ENCODE results near the gene ST8SIA6. TPM values are rescaled to one million over a fixed set of nuclear protein-coding genes. Genes with fewer than 3 reads are reported as not detected.

The ST8SIA6 gene
- total and polyA plus RNA-seq, 9 of the 15 experiments (the other 6 are each of a cell fraction or from before 2014, with no cell fraction given) = 0.69 to 6.7 (median 5.0) TPM

DNA sequence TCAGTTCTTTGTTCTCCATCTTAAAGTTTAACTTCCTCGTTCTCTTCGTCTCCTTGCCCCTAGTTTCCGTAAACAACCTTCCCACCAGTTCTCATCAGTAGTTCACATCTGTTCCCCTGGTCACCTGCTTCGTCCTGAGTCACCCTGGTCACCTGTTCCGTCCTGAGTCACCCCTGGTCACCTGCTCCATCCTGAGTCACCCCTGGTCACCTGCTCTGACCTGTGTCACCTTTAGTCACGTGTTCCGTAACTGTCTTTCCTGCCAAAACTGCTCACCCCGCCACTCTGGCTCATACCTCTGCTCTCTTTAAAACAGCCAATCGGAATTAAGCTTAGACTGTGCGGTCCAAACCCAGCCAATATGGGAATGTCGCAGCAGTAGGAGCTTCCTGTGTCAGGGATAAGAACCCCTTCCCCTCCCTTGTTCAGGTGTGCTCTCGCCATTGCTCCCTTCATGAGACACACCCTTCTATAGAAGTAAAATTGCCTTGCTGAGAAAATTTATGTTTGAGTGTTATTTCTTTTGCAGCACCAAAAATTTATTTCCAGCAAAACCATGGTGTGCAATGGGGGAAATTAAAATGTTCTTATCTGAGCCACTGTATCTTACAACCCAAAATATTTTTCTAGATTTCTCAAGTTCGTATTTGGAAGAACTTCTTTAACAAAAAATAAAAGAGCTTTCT, 114.1 kb downstream of the ST8SIA6 start (continued):
- TF ChIP-seq, protein P1, sequence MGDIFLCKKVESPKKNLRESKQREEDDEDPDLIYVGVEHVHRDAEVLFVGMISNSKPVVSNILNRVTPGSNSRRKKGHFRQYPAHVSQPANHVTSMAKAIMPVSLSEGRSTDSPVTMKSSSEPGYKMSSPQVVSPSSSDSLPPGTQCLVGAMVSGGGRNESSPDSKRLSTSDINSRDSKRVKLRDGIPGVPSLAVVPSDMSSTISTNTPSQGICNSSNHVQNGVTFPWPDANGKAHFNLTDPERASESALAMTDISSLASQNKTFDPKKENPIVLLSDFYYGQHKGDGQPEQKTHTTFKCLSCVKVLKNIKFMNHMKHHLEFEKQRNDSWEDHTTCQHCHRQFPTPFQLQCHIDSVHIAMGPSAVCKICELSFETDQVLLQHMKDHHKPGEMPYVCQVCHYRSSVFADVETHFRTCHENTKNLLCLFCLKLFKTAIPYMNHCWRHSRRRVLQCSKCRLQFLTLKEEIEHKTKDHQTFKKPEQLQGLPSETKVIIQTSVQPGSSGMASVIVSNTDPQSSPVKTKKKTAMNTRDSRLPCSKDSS (IDR thresholded peaks at IDR 0.05; ENCODE audit: low read depth, partially characterized antibody) = peak; percentile 83
- TF ChIP-seq TOE1 (IDR thresholded peaks at IDR 0.05; ENCODE audit: borderline replicate concordance) (0 out of 2 replicates have a peak, but pooled peaks have one; percentile 20), TOE1 (CRISPR knock-in tag; IDR thresholded peaks at IDR 0.05; ENCODE audit: borderline replicate concordance, low read depth) (no peak), MBD2 (IDR thresholded peaks at IDR 0.05; ENCODE audit: borderline replicate concordance, low read depth) (no peak), ZNF316 (IDR thresholded peaks at IDR 0.05) (no peak), AFF1 (IDR thresholded peaks at IDR 0.05; ENCODE audit: low read depth in 1 of 2, partially characterized antibody in 2 of 2) (peak in 1 of 2 experiments; percentile 37), PHF21A (IDR thresholded peaks at IDR 0.05; ENCODE audit: borderline replicate concordance, low read depth) (no peak), ETV6 (IDR thresholded peaks at IDR 0.05; ENCODE audit: borderline replicate concordance in 1 of 2, low read depth in 2 of 2, low read length in 1 of 2) (no peak), ETV6 (CRISPR knock-in tag; IDR thresholded peaks at IDR 0.05; ENCODE audit: borderline replicate concordance) (no peak), CSDE1 (IDR thresholded peaks at IDR 0.05) (no peak), PURB (CRISPR knock-in tag; IDR thresholded peaks at IDR 0.05; ENCODE audit: low read depth) (no peak), MITF (IDR thresholded peaks at IDR 0.05) (no peak), MYBL2 (IDR thresholded peaks at IDR 0.05; ENCODE audit: low read depth) (peak; percentile 43; the same call in 1 of the 2 replicates), MYBL2 (CRISPR knock-in tag; IDR thresholded peaks at IDR 0.05; ENCODE audit: borderline replicate concordance) (no peak), ZNF830 (CRISPR knock-in tag; IDR thresholded peaks at IDR 0.05) (no peak), TRIM24 (IDR thresholded peaks at IDR 0.05) (peak; percentile 23 to 58; a peak in 2 of 4 replicates), ZNF561 (CRISPR knock-in tag; conservative IDR thresholded peaks at IDR 0.05) (no peak), JUND (IDR thresholded peaks at IDR 0.05; ENCODE audit: borderline replicate concordance, low read depth, low read length) (0 out of 2 replicates have a peak, but pooled peaks have one; percentile 14), JUND (tag; IDR thresholded peaks at IDR 0.05; ENCODE audit: borderline replicate concordance, low read depth, low read length) (no peak)
- TF ChIP-seq, protein P2, sequence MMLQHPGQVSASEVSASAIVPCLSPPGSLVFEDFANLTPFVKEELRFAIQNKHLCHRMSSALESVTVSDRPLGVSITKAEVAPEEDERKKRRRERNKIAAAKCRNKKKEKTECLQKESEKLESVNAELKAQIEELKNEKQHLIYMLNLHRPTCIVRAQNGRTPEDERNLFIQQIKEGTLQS (IDR thresholded peaks at IDR 0.05) = peak; percentile 39
- TF ChIP-seq, protein P2 (CRISPR knock-in tag; conservative IDR thresholded peaks at IDR 0.05) = no peak

Data from K562 (cell line).